Fibroblast of skin of right quadriceps (primary cell): Measurements from ENCODE around the gene H1-8.
A peak's percentile ranks its signal among the peaks of the same experiment; 100 is the strongest.

Experiments
- DNase-seq: peaks from one replicate; pipeline ENCODE4 v3.0.0-alpha.2; 2013

Gene H1-8

DNA sequence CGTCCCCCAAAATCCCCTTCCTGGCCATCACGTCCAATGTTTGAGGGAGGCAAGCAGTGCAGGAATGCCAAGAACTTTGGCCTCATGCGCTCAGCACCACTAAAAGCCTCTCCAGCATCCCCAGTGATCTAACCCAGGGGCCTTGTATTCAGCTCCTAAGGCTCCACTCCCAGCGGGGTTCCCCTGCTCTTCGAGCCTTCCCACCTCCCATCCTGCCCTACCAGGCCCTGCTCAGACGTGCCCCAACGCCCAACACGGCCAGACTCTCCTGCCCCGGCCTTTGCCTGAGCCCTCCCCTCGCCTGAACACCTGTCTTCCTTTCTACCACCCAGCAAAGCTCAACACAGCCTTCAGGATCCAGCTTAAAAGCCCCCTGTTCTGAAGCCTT lies 33.0 kb downstream of the H1-8 start:
- DNase-seq, result no peak

DNA sequence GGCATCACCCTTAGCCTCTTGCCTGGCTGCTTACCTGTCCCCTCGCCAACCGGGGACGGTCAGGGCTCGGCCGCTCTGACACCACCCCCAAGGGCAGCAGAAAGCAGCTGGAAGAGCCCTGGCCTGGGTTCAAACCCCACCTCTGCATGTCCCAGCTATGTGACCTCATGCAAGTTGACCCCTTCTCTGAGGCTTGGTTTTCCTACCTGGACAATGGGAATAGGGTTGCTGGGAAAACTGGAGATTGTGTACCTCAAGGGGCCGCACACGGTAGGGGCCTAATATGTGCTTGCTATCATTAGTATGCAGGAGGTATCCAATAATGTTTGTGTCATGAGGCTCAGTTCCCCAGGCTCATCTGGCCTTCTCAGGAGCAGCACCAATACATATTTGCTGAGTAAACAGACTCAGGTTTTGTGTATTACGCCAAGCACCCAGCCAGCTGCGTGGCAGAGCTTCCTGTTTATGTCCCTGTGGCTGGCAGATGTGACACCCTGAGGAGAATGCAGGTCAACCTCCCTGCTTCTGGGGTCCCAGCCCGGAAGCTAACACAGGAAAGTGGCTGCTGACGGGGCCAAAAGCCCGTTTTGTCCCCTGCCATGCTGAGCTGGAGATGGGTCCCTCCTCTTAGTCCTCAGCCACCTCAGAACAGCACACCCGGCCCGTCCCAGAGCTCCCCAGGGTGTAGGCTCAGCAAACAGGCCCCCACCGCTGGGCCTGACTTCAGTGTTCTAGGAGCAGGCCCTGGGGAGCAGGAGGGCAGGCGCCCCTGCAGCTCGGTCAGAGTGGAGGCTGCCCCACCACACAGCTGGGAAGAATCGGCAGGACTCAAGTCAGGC lies 33.8 kb downstream of the H1-8 start:
- DNase-seq, result no peak

DNA sequence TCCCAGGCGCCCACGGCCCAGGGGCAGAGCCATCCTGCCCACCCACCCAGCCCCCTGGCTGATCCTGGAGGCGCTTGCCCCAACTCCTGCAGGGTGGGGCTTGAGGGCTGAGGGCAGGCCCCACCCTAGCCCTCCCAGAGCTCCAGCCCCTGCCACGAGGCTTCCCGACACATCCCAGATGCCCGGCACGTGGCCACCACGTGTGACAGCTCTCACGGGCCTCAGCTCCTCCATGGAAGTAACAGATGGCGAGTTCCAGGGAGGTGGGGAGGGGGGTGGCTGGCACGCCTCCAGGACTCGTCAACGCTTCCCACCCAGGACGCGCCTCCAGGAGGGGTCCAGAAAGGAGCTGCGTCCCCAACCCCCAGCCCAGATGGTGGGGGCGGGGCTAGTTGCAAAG lies 34.4 kb downstream of the H1-8 start:
- no peak for DNase-seq

DNA sequence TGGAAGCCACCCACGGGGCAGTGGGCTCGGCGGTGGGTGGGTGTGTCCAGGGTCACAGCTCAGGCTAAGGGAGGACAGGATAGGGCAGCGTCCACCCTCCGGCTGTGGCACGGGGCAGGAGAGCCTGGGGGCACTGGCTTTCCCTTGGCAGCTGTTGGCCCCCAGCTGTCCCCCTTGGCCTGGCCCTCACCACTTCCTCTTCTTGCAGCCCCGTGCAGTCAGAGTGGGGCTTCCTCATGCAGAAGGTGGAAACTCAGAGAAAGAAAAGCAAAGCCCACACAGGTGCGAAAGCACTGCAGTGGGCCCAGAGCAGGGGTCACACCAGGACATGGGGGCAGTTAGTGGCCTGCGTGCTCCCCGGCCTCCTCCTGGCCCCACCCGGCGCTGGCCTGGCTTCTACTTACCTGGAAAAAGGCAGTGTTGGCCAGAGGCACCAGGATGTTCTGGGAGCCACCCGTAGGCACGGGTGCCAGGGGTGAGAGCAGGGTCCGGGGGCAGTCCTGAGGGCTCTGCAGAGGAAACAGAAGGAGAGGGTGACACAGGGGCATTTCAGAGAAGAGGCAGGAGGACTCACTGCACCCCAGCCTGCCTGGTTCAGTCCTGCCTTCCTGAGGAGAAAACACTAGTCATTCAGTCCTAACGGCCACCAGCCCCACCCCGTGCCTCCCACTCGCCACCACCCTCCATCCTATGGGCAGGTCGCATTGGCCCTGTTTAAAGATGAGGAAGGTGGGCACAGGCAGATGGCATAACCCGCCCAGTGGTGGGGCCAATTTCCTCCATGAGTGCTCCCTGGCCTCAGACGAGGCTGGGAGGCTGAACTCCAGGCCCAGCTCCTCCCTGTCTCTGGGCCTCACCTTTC lies 35.2 kb downstream of the H1-8 start:
- no peak for DNase-seq

DNA sequence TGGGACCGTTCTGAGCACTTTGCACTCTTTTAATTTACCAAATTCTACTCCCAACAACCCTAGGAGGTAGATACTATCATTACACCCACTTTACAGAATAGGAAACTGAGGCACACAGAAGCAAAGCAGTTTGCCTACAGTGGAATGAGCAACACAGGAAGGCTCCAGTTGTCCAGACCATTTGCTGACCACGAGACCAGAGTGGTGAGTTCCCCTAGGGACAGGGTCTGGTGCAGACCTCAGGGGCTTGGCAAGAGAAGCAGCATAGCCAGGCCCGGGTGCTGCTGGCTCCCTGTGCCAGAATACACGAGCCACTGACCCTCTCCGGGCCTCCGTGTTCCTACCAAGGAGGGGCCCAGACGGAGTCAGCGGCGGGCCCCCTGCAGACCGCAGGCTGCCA lies 37.0 kb downstream of the H1-8 start:
- no peak for DNase-seq

DNA sequence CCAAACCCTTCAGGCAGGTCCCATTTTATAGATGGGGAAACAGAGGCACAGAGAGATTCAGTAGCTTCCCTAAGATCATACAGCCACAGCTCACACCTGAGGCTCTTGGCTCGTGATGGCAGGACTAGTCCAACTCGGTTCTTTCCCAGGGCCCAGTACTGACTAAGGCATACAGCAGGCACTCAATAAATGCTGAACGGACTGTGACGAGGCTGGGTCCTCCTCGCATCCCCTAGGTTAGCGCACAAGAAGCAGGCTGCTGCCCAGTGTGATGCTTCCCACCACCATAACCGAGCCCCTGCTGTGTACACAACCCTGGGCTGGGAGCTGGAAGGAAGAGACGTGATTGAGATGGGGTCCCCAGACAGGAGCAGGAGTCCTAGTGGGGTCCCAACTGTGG lies 38.6 kb downstream of the H1-8 start:
- no peak for DNase-seq

DNA sequence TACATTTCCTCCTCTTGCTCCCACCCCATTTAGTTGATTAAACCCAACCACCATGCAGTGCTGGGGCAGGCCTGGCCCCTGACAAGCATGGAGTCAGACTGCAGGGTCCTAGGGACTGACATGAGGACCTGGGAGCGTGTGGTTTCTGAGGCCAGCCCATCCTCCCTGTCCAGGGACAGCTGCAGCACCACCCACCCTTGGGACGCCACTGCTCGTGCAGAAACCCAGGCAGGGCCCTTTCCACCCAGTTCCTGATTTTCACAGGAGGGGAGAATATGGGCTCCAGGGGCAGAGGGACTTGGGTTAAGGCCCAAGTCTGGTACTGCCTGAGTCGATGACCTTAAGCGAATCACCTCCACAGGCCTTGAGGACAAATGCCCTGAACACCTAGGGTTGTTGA lies 39.8 kb downstream of the H1-8 start:
- DNase-seq, result no peak

DNA sequence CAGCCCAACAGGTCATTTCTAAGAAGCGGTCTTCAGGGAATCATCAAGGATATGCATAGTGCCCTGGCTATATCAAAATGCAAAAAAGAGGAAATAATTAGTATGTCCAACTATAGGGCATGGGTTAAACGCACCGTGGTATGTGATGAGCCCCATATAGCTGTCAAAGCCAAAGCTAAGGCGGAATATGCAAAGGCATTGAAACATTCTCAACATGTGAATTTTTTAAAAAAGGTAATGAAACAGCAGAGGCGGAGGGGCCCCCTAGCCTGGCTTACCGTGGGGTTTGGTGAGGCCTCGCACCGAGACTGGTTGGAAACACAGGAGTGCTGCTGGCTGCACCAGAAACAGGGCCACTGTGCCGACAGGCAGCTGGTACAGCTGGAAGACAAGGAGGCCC lies 40.3 kb downstream of the H1-8 start:
- no peak for DNase-seq

DNA sequence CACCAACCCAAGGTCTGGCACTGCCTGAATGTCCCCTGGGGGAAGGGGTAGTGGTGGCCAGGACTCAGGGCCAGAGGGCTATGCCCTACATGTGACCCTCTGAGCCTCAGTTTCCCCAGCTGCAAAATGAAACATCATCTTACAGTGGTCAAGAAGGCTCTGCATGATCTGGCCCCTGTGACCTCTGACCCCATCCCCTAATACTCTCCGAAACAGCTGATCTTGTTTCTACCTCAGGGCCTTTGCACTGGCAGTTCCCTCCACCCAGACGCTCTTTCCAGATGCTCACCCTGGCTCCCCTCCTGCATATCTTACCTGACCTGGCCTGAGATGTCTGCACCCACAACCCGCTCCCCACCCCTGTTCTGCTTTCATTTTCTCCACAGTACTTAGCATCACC lies 41.7 kb downstream of the H1-8 start:
- DNase-seq, result no peak

DNA sequence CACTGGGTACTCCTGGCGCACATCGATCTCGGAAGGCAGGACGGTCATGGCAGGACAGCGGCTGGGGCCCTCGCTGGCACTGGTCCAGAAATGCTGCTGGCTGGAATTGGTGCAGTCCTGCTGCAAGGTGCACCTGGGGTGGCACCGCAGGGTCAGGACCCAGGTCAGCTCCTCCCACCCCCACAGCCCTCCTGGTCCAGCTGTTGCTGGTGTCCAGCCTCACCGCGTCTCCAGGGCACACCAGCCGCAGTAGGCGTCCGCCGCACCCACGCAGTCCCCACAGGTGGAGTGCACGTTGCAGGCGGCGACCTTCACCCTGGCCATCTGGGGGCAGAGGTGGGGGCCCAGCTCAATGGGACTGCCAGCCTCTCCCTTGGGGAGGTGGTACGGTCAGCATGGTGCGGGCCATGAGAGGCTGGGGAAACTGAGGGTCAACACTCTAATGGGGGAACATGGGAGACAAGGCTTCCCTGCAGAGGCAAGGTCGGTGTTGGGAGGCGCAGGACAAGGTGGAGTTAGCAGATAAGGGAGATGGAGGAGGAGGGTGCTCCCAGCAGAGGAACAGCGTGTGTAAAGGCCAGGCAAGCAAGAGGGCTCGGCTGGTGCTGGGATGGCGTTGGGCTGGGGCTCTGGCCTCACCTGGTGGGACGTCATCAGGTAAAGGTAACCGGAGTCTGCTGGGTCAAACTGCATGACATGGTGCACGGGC lies 43.1 kb downstream of the H1-8 start:
- DNase-seq, result no peak

DNA sequence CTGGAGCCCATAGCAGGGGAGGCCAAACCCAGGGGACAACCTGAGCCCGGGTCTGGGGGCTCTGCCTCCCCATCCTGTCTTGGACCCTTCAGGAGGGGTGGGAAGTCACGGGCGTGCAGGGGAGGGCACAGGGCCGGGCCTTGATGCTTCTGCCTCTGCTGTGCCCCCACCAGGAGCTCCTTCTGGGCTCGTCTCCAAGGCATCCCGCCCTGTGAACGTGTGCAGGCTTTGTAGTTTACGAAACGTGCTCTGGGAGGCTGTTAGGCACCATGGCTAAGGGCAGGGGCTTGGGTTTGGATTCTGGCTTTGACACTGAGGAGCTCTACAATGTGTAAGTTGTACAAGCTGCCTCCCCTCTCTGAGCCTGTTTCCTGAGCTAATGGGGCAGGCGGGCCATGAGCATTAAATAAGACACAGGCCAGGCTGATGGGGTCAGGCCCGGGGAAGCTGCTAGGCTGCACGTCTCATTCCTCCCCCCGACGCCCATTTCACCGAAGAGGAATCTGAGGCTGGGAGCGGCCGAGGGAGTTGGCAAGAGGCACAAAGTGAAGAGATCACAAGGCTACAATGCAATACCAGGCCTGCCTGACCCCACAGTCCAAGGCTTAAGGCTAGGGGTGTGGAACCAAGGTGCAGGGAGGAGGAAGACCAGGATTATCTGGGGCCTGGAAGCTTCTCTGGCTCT lies 43.9 kb downstream of the H1-8 start:
- no peak for DNase-seq

DNA sequence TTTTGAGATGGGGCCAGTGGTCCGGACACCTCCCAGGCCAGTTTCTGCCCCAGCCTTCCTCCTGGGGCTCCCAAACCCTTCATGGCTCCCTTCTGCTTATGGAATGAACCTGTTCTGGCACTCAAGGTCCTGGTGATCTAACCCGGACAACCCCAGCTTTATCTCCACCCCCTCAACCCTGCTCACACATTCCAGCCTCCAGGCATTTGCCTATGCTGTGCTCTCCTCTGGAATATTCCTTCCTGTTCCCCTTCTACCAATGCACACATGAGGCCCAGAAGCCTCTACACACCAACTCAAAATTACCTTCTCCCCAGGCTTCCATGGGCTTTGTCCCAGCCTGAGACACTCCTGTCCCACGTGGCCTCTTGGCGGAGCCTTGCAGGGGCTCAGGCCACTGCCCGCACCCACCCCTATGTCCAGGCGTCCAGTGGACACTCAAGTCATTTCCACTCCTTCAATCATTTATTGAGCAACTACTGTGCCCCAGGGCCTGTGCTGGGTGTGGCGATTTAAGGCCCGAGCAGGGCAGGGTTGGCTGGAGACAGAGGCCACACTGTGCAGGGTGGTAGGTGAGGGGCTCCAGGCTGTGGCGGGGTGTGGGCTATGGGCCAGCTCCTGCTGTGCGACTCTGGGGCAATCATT lies 44.7 kb downstream of the H1-8 start:
- no peak for DNase-seq

DNA sequence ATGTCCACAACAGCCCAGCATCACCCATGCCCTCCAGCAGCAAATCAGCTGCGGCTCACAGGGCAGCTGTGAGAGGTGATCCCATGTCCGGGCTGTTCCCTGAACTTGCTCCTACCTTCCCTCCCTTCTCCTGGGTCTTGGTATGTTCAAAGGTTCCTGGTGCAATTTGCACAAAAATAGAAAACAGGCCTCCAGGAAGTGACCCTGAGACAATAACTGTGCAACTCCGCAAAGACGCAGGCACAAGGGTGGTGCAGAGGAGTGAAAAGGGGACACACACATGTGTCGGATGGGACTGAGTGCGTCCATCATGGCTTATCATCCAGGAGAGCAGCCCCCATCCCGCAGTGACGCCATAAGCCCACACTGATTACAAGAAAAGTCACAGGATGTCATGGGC lies 47.2 kb downstream of the H1-8 start:
- DNase-seq, result no peak

DNA sequence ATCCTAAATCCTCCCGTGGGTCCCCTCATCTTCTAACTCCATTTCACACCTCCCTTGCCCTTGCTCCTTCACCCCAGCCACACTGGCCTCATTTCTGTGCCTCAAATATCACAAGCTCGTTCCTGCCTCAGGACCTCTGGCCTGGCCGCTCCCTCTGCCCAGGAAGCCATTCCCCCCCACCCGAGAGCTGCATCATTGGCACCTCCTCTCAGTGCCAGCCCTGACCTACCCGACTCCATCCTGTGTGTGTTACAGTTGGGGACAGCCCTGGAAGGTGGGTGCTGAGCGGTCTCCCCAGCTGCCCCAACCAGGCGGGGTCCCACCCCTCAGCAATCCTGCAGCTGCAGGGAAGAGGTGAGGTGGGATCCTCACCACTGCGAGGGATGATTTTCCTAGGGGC lies 49.0 kb downstream of the H1-8 start:
- no peak for DNase-seq

DNA sequence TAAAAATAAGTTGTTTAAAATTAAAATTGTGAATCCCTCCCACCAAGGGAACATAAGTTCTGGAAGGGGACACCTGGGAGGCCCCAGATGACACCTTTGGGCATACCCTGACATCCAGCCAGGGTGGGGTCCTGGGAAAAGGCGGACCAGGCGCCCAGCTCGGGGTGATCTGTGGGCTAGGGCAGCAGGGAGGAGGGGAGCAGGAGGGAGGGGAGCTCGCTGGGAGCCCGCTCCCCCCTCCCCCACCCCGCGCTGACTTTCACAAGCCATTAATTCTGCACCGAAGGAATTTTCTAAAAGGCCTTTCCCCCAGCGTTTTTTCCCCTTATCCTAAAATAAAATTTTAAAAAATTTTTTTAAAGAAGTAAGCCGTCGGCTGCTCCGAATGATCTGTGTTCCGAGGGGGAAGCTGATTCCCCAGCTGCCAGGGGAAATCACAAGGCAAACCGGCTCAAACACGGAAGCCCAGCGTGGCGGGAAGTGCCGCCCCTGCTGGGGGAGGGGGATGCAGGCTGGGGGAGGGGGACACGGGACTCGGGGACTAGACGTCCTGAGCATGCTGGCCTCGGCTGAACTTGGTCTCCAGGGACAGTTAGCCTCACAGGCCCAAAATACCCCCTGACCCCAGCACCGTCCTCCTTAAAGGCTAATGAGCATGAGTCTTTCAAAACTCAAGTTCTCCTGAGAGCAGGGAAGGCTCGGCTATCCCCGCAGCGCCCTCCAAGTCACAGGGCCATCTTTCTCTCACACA lies 49.6 kb downstream of the H1-8 start:
- peak; percentile 51 for DNase-seq

DNA sequence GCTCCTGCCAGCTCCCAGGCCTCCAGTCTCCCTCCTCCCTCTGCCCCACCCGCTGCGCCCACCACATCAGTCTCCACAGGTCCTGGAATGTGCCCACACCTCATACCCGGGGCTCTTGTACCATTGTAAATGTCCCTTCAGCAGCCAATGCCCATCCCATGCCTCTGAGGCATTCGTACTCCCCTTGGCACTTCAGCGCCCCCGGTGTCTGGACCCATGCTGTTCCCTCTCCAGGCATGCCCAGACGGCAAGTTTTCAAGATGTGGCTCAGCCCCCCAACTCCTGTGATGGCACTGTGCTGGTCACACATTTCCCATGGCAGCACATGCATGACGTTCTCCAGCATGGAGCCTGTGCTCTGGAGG lies 50.2 kb downstream of the H1-8 start:
- no peak for DNase-seq

DNA sequence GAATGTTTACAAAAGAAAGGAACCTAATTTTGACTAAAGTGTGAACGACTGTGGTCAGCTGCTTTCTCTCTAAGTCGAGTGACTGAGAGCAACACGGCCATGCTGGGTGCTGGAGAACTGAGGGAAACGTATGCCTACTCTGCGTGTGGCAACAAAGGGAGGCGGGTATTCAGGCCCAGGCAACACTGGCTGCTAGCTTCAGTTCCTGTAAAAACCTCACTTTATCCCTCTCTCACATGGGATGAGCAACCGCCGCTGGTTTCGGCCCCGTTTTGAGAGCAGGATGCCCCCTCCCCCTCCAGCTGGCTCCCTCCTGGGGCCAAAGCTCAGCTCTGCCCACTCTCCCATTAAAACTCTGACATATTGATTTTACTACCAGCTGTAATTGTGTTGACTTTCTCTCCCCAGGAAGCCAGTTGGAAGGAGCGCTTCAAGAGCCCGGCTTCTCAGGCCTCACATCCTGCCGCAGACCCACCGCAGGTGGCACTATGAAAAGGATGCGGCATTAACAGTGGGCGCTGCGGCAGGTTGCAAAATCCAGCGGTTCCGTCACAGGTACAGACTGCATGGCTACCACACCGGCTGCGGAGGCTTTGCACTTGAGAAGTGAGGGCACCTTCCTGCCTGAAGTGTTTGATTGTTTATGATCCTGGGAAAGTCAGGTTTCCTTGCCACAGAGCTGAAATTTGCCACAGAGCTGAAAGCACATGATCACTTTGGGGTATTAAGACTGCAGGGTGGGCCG lies 50.8 kb downstream of the H1-8 start:
- DNase-seq, result no peak

DNA sequence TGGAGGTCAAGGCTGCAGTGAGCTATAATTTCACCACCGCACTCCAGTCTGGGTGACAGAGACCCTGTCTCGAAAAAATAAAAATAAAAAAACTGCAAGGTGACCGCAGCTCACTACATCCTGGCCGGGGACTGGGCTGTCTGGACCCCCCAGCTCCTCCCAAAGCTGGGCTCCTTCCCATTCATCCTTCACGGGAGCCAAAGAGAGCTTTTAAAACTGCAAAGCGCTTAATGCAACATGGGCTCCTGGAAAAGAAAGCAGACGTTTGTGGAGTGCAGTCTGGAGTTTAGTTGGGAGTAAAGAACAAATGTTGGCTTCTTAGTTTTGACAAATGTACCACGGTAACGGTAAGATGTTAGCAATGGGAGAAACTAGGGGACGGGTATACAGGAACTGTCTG lies 51.4 kb downstream of the H1-8 start:
- DNase-seq, result no peak

DNA sequence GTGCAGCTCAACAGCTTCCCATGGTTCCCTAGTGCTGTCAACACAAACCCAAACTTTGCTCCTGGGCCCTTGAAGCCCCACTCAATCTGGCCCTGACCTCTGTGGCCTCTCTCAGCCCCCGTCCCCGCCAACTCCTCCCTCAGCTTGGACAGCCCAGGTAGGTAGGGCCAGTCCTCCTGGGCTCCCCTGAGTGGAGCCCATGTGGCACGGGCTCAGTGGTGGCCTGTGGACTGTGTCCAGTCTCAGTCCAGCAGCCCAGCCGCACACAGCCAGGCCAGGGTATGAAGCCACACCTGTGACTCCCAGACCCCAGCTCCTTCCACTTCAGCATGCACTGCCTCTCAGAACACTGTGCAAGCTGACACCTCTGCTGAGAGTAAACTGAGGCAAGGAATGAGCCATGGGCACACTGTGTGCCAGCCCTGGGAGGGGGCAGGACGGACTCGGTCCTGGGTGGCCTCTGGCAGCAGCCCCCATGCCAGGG lies 52.0 kb downstream of the H1-8 start:
- DNase-seq, result no peak

DNA sequence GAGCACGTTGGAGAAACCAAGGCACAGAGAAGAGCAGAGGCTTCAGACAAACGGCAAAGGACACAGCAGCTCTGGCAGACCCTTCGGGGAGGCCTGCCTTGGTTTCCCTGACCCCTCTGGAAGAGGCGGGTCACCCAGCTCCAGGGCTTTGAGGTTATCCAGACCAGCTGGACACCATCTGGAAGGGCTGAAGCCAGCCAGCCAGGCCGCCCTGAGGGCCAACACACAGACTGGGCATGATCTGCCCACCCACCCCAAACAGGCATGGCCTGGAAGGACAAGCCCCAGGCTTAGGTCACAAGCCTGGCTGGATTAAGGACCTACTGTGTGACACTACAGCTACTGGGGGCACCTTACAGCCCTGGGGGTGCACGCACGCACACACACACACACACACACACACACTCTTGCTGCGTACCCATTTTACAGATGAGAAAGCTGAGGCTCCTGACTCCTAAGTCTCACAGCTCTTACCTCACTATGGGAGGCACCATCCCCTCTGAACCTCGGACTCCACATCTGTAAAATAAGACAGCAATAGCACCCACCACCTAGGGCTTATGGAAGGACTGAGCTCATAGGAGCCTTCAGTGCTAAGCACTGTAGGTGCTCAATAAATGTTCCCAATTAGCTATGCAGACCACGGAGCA lies 52.7 kb downstream of the H1-8 start:
- DNase-seq, result no peak
